GM12878 (cell line): ENCODE results near the gene RNU2-63P. TPM values are rescaled to one million over a fixed set of nuclear protein-coding genes. Genes with fewer than 3 reads are reported as not detected.

Experiments
- BCL11A ChIP-seq: IDR thresholded peaks from 2 replicates; pipeline ENCODE4 v1.6.1; 2011; ENCODE audit warnings: low read depth, low read length
- CBX3 ChIP-seq: fragments of 200-600 bp; sonication (generic); IDR thresholded peaks from 2 replicates; pipeline ENCODE4 v1.6.1; 2016; ENCODE audit warnings: low read depth, borderline replicate concordance
- CEBPZ ChIP-seq: fragments of 150-350 bp; IDR thresholded peaks from 2 replicates; pipeline ENCODE4 v1.6.1; 2016; ENCODE audit warnings: low read depth, low read length
- CREB1 ChIP-seq: IDR thresholded peaks from 2 replicates; pipeline ENCODE4 v1.6.1; 2012; ENCODE audit warnings: low read depth, mild to moderate bottlenecking, inconsistent platforms
- DPF2 ChIP-seq: fragments of 450-650 bp; IDR thresholded peaks from 2 replicates; pipeline ENCODE4 v1.6.1; 2017; ENCODE audit warnings: mild to moderate bottlenecking
- E2F8 ChIP-seq: fragments of 450-650 bp; IDR thresholded peaks from 2 replicates; pipeline ENCODE4 v1.6.1; 2018; ENCODE audit warnings: mild to moderate bottlenecking, low read depth, moderate library complexity; ENCODE audit not compliant: partially characterized antibody
- HDAC6 ChIP-seq: fragments of 200-600 bp; sonication (generic); IDR thresholded peaks from one replicate; pipeline ENCODE4 v1.8.0; 2017; ENCODE audit warnings: antibody characterized with exemption; ENCODE audit not compliant: unreplicated experiment
- IRF4 ChIP-seq: IDR thresholded peaks from 2 replicates; pipeline ENCODE4 v1.6.1; 2011; ENCODE audit warnings: low read depth, low read length
- MTA3 ChIP-seq: IDR thresholded peaks from 2 replicates; pipeline ENCODE4 v1.6.1; 2012; ENCODE audit warnings: low read length, inconsistent platforms, borderline replicate concordance
- NR2C2 ChIP-seq: IDR thresholded peaks from 2 replicates; pipeline ENCODE4 v1.6.1; 2011; ENCODE audit warnings: borderline replicate concordance, low read depth; ENCODE audit not compliant: control insufficient read depth, insufficient read length
- RFX5 ChIP-seq: IDR thresholded peaks from 2 replicates; pipeline ENCODE4 v1.6.1; 2011; ENCODE audit warnings: low read depth, low read length, improper control_type of control experiment
- TARDBP ChIP-seq: IDR thresholded peaks from 2 replicates; pipeline ENCODE4 v1.6.1; 2016; ENCODE audit warnings: borderline replicate concordance
- TCF3 ChIP-seq: IDR thresholded peaks from 2 replicates; pipeline ENCODE4 v1.6.1; 2012; ENCODE audit warnings: low read depth, mild to moderate bottlenecking, low read length, borderline replicate concordance; ENCODE audit not compliant: insufficient read depth
- YBX1 ChIP-seq: fragments of 450-650 bp; IDR thresholded peaks from 2 replicates; pipeline ENCODE4 v1.6.1; 2016; ENCODE audit warnings: antibody characterized with exemption
- YY1 ChIP-seq: IDR thresholded peaks from 2 replicates; pipeline ENCODE4 v1.6.1; 2011; ENCODE audit warnings: low read depth, mild to moderate bottlenecking, low read length
- ZNF217 ChIP-seq: fragments of 450-650 bp; IDR thresholded peaks from 2 replicates; pipeline ENCODE4 v1.6.1; 2017; ENCODE audit warnings: antibody characterized with exemption, mild to moderate bottlenecking
- polyA plus RNA-seq, 11 experiments: library from polyadenylated mRNA; depleted of rRNA in 4 of 11; unstranded in 6 of 11; stranded (reverse) in 5 of 11; fragments of >200 nt; fragmentation: Nextera tagmentation in 4 of 11; fragmentation: Illumina TruSeq in 1 of 11; extraction: Ambion mirVana in 4 of 11; extraction: Trizol in 1 of 11; gene quantifications; 1 replicate in 1 of 11; 2 replicates in 10 of 11; pipeline versions ENCODE4 v1.2.1 to v1.2.3, GENCODE V29; 2011 to 2016; ENCODE audit warnings: inconsistent platforms in 2 of 11, missing spikeins in 2 of 11, low read depth in 1 of 11
- total RNA-seq, 4 experiments: library from RNA; depleted of rRNA in 3 of 4; stranded (reverse); fragments of >200 nt in 3 of 4; fragmentation: Illumina TruSeq in 1 of 4; extraction: Trizol in 1 of 4; gene quantifications; 2 replicates each; pipeline versions ENCODE4 v1.2.1 to v1.2.3, GENCODE V29; 2013 to 2021
- TF ChIP-seq, protein P1 (sequence below): fragments of 450-650 bp; IDR thresholded peaks from 2 replicates; pipeline ENCODE4 v1.6.1; 2014; ENCODE audit warnings: mild to moderate bottlenecking
- TF ChIP-seq, protein P2 (sequence below): fragments of 450-650 bp; formaldehyde crosslinking; IDR thresholded peaks from 2 replicates; pipeline ENCODE4 v1.4.0; 2020; ENCODE audit warnings: mild to moderate bottlenecking, moderate library complexity

Gene RNU2-63P
- total and polyA plus RNA-seq, 10 of the 15 experiments (the other 5 are each of a cell fraction or from before 2014, with no cell fraction given): 10.7 to 117 (median 12.3) TPM; not detected in 5

DNA sequence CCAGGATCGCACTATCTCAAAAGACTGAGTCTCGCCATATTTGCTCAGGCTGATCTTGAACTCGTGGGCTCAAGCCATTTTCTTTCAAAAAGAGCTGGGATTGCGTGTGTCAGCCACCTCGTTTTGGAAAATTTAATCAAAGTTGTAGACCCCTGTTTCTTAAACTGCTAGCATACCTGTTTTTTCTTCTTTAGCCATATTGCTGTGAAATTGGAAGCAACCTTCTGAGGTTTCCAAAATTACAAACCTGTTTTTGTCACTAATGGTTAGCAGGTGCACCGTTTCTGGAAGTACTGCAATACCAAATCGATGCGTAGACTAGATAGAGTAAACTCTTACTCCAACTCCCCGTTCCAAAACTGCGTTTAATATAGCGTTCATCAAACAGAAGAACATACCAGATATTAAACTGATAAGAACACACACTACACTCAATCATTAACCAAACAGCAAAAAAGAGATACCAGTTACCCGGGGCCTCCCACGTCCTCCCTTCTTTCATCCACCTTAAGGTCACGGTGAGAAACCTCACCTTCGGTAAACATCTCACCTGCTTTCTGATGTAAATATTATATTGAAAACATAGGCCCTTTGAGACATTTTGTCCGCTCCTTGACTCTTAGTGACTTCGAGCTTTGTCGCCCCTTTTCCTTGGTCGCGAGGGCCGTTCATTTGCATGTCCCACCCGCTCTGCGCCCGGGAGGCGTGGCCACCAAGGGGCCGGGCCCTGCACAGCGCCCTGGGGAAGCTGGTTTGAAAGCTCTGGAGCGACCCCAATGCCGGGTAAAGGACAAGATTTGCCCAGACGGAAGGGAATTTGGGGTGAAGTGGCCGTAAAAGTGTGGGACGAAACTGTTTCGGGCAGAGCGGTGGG, at the start of gene RNU2-63P (continued):
- no peak for TF ChIP-seq E2F8
- no peak for TF ChIP-seq HDAC6
- peak; percentile 39; the same call in 1 of the 2 replicates for TF ChIP-seq CREB1
- peak; percentile 89; the same call in 1 of the 2 replicates for TF ChIP-seq TCF3
- TF ChIP-seq IRF4: no peak
- peak; percentile 100 for TF ChIP-seq MTA3
- TF ChIP-seq DPF2: no peak
- TF ChIP-seq YY1: peak; percentile 87
- peak; percentile 69 for TF ChIP-seq BCL11A
- TF ChIP-seq, protein P1, sequence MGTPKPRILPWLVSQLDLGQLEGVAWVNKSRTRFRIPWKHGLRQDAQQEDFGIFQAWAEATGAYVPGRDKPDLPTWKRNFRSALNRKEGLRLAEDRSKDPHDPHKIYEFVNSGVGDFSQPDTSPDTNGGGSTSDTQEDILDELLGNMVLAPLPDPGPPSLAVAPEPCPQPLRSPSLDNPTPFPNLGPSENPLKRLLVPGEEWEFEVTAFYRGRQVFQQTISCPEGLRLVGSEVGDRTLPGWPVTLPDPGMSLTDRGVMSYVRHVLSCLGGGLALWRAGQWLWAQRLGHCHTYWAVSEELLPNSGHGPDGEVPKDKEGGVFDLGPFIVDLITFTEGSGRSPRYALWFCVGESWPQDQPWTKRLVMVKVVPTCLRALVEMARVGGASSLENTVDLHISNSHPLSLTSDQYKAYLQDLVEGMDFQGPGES: no peak
- no peak for TF ChIP-seq ZNF217
- no peak for TF ChIP-seq NR2C2
- TF ChIP-seq YBX1: no peak
- TF ChIP-seq RFX5: no peak
- TF ChIP-seq TARDBP: peak; percentile 99
- TF ChIP-seq CEBPZ: no peak
- TF ChIP-seq, protein P2, sequence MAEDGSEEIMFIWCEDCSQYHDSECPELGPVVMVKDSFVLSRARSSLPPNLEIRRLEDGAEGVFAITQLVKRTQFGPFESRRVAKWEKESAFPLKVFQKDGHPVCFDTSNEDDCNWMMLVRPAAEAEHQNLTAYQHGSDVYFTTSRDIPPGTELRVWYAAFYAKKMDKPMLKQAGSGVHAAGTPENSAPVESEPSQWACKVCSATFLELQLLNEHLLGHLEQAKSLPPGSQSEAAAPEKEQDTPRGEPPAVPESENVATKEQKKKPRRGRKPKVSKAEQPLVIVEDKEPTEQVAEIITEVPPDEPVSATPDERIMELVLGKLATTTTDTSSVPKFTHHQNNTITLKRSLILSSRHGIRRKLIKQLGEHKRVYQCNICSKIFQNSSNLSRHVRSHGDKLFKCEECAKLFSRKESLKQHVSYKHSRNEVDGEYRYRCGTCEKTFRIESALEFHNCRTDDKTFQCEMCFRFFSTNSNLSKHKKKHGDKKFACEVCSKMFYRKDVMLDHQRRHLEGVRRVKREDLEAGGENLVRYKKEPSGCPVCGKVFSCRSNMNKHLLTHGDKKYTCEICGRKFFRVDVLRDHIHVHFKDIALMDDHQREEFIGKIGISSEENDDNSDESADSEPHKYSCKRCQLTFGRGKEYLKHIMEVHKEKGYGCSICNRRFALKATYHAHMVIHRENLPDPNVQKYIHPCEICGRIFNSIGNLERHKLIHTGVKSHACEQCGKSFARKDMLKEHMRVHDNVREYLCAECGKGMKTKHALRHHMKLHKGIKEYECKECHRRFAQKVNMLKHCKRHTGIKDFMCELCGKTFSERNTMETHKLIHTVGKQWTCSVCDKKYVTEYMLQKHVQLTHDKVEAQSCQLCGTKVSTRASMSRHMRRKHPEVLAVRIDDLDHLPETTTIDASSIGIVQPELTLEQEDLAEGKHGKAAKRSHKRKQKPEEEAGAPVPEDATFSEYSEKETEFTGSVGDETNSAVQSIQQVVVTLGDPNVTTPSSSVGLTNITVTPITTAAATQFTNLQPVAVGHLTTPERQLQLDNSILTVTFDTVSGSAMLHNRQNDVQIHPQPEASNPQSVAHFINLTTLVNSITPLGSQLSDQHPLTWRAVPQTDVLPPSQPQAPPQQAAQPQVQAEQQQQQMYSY (CRISPR knock-in tag): peak; percentile 96
- TF ChIP-seq CBX3: no peak
